Body of pancreas (tissue), 4 donors: ENCODE results near the gene ZDHHC20. TPM values are rescaled to one million over a fixed set of nuclear protein-coding genes. Genes with fewer than 3 reads are reported as not detected.
A peak's percentile ranks its signal among the peaks of the same experiment; 100 is the strongest.

Experiments used
- ATAC-seq: fragments of 150-250 bp; one replicate; pipeline ENCODE4 v1.9.1; 2016
- DNase-seq, 4 donors: peaks; one replicate each; pipeline ENCODE4 v3.0.0-alpha.2; 2019
- H3K27ac ChIP-seq, 4 donors: fragments of 200-600 bp; sonication (generic); 1 replicate in 3 of 4; 2 replicates in 1 of 4; pipeline versions ENCODE4 v1.5.1 to v1.6.1; 2016 to 2019; ENCODE audit warnings: mild to moderate bottlenecking in 1 of 4, mixed read lengths in 1 of 4, moderate library complexity in 1 of 4
- H3K27me3 ChIP-seq, 2 donors: fragments of 200-600 bp; sonication (generic); one replicate each; pipeline ENCODE4 v1.6.0; 2016; ENCODE audit warnings: mild to moderate bottlenecking in 1 of 2
- H3K36me3 ChIP-seq, 2 donors: fragments of 200-600 bp; sonication (generic); replicated peaks in 1 of 2; 2 replicates each; pipeline ENCODE4 v1.5.1; 2016; ENCODE audit warnings: low read depth in 2 of 2; ENCODE audit not compliant: insufficient read depth in 1 of 2
- H3K4me1 ChIP-seq: fragments of 200-600 bp; sonication (generic); one replicate; pipeline ENCODE4 v1.6.0; 2016
- H3K4me3 ChIP-seq, 2 donors: fragments of 200-600 bp; sonication (generic); 1 replicate in 1 of 2; 2 replicates in 1 of 2; pipeline ENCODE4 v1.5.1; 2016 to 2019
- H3K9me3 ChIP-seq, 3 donors: fragments of 200-600 bp; sonication (generic); 1 replicate in 2 of 3; 2 replicates in 1 of 3; pipeline ENCODE4 v1.5.1; 2016
- CTCF ChIP-seq, 7 experiments: fragments of 450-650 bp in 4 of 7; fragments of 200-600 bp in 3 of 7; sonication (generic) in 3 of 7; IDR thresholded peaks; one replicate each; pipeline ENCODE4 v1.5.1; 2016 to 2019; ENCODE audit warnings: antibody characterized with exemption in 7 of 7
- POLR2A ChIP-seq, 3 donors: fragments of 450-650 bp; IDR thresholded peaks; one replicate each; pipeline ENCODE4 v1.6.1; 2016; ENCODE audit warnings: antibody characterized with exemption in 3 of 3, mild to moderate bottlenecking in 2 of 3
- WGBS, 2 donors: methylation state at CpG; one replicate each; pipeline ENCODE4 v1.1.5; 2017; 5-methylcytosine and 5-hydroxymethylcytosine counted together
- intact Hi-C: fragments of 100-400 bp; cut with DNase I; formaldehyde crosslinking; loops from one replicate; pipeline ENCODE4 v1.15.1; 2023
- total RNA-seq, 2 donors: library from RNA; depleted of rRNA; stranded (reverse); fragments of >200 nt; gene quantifications; one replicate each; pipeline ENCODE4 v1.1.0, GENCODE V29; 2016

ZDHHC20 gene
- 10 to 100 TPM; 16.5 to 22.1 TPM for total RNA-seq

- ATAC-seq (peak; percentile 93), DNase-seq (peak; percentile 91 to 94 (median 93))
- Histone ChIP-seq H3K4me3 (peak within 1 kb of the TSS; percentile 98), H3K9me3 (no peaks in the 10 kb centered on the region), H3K27ac (peak within 1 kb of the TSS; percentile 78 to 94 (median 92)), H3K27me3 (no peaks in the 10 kb centered on the region), H3K4me1 (peaks cover 15% of the 10 kb centered on the region), H3K36me3 (no peaks in the 10 kb centered on the region)
- intact Hi-C loops = no loop called here
- 0% methylated on average over 11 to 90 of the region's 107 CpGs for WGBS, 2 donors
- TF ChIP-seq CTCF (IDR thresholded peaks at IDR 0.05) = no peak
- peak; percentile 78 to 87 (median 85) for TF ChIP-seq POLR2A (IDR thresholded peaks at IDR 0.05)
These were observed at the start of gene ZDHHC20 for GRCh38 chr13:21458813-21459701. TSS of gene ZDHHC20 (minus strand) at chr13:21459303. CDS start at chr13:21459171, 132 bp downstream.

- Histone ChIP-seq H3K4me3 (no peak overlapping the region), H3K27ac (no peak overlapping the region), H3K27me3 (no peaks in the 10 kb centered on the region), H3K36me3 (peaks cover 0 to 11% of the 10 kb centered on the region in 2 donors), H3K4me1 (no peaks in the 10 kb centered on the region), H3K9me3 (no peaks in the 10 kb centered on the region)
- intact Hi-C loops = no loop called here
- TF ChIP-seq POLR2A (IDR thresholded peaks at IDR 0.05) (no peak), CTCF (IDR thresholded peaks at IDR 0.05) (no peak)
- ATAC-seq = no peak
- 88 to 96% methylated on average over 3 of the region's 3 CpGs for WGBS, 2 donors
- no peak for DNase-seq
These were observed 45.3 kb upstream of the ZDHHC20 start for GRCh38 chr13:21504379-21504778.

- no peak for DNase-seq
- WGBS, 2 donors = 95 to 100% methylated on average over 3 of the region's 3 CpGs
- peaks cover 0 to 7% of the 10 kb centered on the region in 2 donors for H3K36me3 ChIP-seq
These were observed 42.6 kb upstream of the ZDHHC20 start for GRCh38 chr13:21501686-21502085.

GRCh38 chr13:21486322-21486721, 27.2 kb upstream of the ZDHHC20 start:
- TF ChIP-seq CTCF (IDR thresholded peaks at IDR 0.05) (no peak), POLR2A (IDR thresholded peaks at IDR 0.05) (no peak)
- H3K36me3 ChIP-seq = peaks cover 0 to 3% of the 10 kb centered on the region in 2 donors
- DNase-seq = no peak
- no peaks in the 10 kb centered on the region for H3K4me1 ChIP-seq
- ATAC-seq = no peak
- no peak overlapping the region for H3K27ac ChIP-seq
- H3K4me3 ChIP-seq = no peak overlapping the region
- H3K9me3 ChIP-seq = peaks cover 0 to 20% (median 0%) of the 10 kb centered on the region in 3 donors
- 95 to 96% methylated on average over 4 of the region's 4 CpGs for WGBS, 2 donors
- no peaks in the 10 kb centered on the region for H3K27me3 ChIP-seq
- intact Hi-C loops = no loop called here

More at GRCh38 chr13:21501686-21502085, 42.6 kb upstream of the ZDHHC20 start:
- no peaks in the 10 kb centered on the region for H3K4me1 ChIP-seq
- no peak for ATAC-seq
- H3K4me3 ChIP-seq = no peak overlapping the region
- no peak overlapping the region for H3K27ac ChIP-seq
- intact Hi-C loops = no loop called here
- H3K9me3 ChIP-seq = no peaks in the 10 kb centered on the region
- no peaks in the 10 kb centered on the region for H3K27me3 ChIP-seq
- no peak for TF ChIP-seq CTCF (IDR thresholded peaks at IDR 0.05)
- no peak for TF ChIP-seq POLR2A (IDR thresholded peaks at IDR 0.05)
